Measurements from ENCODE around the gene ARL2BP. TPM values are rescaled to one million over a fixed set of nuclear protein-coding genes. Genes with fewer than 3 reads are reported as not detected.

Gene ARL2BP
- total RNA-seq, 2 donors from 2014 or later: 27.9 to 30.3 TPM

DNA sequence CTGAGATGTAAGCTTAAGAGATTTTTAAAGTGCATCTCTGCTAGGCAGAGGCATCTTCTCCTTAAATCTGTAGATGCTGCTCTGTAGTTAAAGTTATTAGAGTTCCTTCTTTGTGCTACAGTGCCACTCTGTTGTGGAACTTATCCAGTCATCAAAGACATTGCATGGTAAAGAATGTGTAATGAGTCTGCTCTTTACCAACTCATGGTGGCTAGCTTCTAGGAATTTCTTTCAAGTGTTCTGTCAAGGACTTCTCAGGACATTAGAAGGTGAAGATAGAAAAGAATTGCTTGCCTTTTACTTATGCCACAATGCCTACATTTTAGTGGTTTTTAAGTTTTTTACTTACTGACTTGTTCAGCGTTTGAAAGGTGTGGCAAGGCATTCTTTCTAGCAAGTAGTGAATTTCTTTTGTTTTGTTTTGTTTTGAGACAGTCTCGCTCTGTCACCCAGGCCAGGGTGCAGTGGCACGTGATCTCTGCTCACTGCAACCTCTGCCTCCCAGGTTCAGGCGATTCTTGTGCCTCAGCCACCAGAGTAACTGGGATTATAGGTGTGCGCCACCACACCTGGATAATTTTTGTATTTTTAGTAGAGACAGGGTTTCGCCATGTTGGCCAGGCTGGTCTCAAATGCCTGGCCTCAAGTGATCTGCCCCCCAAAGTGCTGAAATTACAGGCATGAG is 20.3 kb upstream of the ARL2BP start:
- Mint-ChIP-seq H3K27ac (no peak overlapping the region), H3K4me3 (no peak overlapping the region), H3K36me3 (ENCODE audit: insufficient read depth in 2 of 2) (peaks cover 0 to 25% of the 10 kb centered on the region in 2 donors), H3K27me3 (ENCODE audit: low read depth) (no peaks in the 10 kb centered on the region), H3K4me1 (ENCODE audit: low read depth) (no peaks in the 10 kb centered on the region), H3K9me3 (no peaks in the 10 kb centered on the region)
- no peak for ATAC-seq (replicated peaks in 1 of 2)
- no peak for DNase-seq

DNA sequence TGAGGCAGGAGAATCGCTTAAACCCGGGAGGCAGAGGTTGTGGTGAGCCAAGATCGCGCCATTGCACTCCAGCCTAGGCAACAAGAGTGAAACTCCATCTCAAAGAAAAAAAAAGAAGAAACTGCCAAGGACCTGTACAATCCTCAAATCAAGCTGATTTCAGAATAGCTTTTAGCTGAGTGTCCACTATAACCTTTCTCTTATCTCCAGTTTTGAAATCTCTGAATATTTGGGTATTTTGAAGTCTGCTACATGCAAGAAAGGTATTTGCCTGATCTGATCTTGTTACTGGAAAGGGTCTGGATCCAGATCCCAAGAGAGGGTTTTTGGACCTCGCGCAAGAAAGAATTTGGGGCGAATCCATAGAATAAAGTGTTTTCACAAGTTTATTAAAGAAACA is 19.1 kb upstream of the ARL2BP start:
- Mint-ChIP-seq H3K36me3 (ENCODE audit: insufficient read depth in 2 of 2) (peaks cover 0 to 24% of the 10 kb centered on the region in 2 donors), H3K27me3 (ENCODE audit: low read depth) (no peaks in the 10 kb centered on the region), H3K4me1 (ENCODE audit: low read depth) (no peaks in the 10 kb centered on the region), H3K9me3 (no peaks in the 10 kb centered on the region), H3K27ac (no peak overlapping the region), H3K4me3 (no peak overlapping the region)
- DNase-seq (no peak), ATAC-seq (replicated peaks in 1 of 2) (no peak)

DNA sequence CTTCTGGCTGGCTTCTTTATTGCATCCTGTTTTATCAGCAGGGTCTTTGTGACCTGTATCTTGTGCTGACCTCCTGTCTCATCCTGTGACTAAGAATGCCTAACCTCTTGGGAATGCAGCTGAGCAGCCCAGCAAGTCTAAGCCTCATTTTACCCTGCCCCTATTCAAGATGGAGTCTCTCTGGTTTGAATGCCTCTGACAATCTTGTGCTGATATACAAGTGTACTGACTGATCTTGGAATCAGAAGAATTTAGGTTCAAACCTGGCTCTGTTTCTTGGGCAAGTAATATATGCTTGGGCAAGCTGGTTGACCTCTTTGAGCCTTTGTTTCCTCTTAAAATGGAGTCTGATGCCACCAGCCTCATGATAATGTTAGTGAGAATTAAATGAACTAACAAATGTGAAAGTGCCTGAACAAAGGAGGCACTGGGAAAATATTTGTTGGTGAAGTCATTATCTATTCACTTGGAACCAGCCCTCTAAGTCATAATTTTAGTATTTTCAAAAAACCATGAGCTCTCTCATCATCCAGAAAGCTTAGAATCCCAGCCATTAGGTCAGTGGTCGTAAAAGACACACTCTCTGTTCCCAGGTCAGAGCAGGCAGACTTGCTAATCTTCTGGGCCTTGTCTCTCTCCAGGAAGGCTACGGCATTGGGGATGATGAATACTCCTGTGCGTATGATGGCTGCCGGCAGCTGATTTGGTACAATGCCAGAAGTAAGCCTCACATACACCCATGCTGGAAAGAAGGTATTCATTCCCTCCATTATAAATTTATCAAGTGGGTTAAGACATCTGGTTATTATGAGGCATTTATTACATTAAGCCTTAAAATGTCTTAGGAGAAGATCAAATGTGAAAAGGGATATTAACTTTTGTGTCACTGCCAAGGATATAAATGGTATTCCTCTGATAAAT is 18.1 kb upstream of the ARL2BP start:
- ATAC-seq (replicated peaks in 1 of 2) (no peak), DNase-seq (no peak)
- Mint-ChIP-seq H3K36me3 (ENCODE audit: insufficient read depth in 2 of 2) (peaks cover 0 to 27% of the 10 kb centered on the region in 2 donors), H3K27ac (no peak overlapping the region), H3K4me1 (ENCODE audit: low read depth) (no peaks in the 10 kb centered on the region), H3K27me3 (ENCODE audit: low read depth) (no peaks in the 10 kb centered on the region), H3K4me3 (no peak overlapping the region), H3K9me3 (no peaks in the 10 kb centered on the region)

DNA sequence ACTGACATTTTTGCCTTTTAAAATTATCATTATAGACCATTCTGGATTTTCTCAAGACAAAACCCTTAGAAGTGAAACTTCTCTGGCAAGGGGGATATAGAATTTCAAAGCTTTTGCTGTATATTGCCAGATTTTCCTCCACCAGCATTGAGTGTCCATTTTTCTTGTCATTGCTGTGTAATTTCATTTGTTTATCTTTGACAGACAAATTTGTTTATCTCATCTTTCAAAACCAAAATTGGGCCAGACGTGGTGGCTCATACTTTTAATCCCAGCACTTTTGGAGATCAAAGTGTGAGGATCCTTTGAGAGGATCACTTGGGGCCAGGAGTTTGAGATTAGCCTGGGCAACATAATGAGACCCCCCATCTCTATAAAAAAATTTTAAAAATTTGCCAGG is 16.0 kb upstream of the ARL2BP start:
- Mint-ChIP-seq H3K9me3 (no peaks in the 10 kb centered on the region), H3K4me3 (no peak overlapping the region), H3K4me1 (ENCODE audit: low read depth) (no peaks in the 10 kb centered on the region), H3K36me3 (ENCODE audit: insufficient read depth in 2 of 2) (peaks cover 4 to 28% of the 10 kb centered on the region in 2 donors), H3K27me3 (ENCODE audit: low read depth) (no peaks in the 10 kb centered on the region), H3K27ac (no peak overlapping the region)
- DNase-seq (no peak), ATAC-seq (replicated peaks in 1 of 2) (no peak)

DNA sequence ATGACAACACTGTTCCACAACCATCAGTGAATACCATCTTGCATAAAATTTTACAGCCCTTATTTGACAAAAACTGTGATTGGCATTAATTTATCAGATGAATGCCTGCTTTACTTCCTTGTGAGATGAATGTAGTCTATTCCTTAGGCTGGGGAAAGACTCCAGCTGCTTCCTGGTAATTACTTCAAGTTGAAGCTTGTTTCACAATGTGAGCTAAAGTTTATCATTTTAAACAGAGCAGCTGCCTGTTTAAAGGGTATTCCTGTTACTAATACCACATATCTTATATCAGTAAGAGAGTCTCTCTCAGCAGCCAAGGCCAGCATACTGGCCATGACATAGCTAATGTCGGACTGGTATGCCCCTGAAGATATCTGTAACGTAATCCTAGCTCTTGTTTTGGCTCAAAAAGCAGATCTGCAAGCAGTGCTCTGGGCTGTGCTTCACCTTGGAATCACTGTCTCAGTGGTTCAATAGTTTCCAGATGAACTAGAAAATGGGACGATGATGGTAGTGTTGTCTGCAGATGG is 13.2 kb upstream of the ARL2BP start:
- Mint-ChIP-seq H3K9me3 (no peaks in the 10 kb centered on the region), H3K36me3 (ENCODE audit: insufficient read depth in 2 of 2) (peaks cover 6 to 33% of the 10 kb centered on the region in 2 donors), H3K4me1 (ENCODE audit: low read depth) (peaks cover 12% of the 10 kb centered on the region), H3K27ac (no peak overlapping the region), H3K27me3 (ENCODE audit: low read depth) (no peaks in the 10 kb centered on the region), H3K4me3 (no peak overlapping the region)
- no peak for ATAC-seq (replicated peaks in 1 of 2)
- no peak for DNase-seq

DNA sequence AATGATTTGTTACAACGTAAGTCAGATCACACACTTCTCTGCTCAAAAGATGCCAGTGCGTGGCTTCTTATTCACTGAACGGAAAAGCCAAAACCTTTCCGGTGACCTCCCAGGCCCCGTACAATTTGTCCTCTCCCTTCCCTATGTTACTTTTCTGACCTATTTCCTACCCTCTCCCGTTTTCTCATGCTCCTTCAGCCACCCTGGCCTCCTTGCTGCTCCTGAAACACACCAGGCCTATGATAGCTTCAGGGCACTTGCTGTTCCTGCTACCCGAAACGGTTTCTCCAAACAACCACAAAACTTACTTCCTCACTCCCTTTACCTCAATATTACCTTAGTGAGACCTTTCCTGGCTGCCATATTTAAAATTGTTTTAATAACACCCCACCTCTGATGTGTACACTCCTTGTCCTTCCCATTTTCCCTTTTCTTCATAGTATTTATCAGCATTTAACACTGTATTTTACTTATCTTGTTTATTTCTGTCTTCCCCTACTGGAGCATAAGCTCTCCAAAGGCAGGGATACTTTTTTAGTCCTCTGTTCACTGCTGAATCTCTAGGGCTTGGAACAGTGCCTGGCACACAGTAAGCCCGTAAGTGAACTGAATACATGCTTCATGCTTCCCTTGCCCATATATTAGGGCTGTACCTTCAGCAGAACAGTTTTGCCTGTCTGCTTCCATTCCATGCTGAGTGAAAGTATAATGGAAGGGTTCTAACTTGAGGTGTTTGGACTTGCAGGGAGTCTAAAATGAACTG is 10.9 kb upstream of the ARL2BP start:
- no peaks in the 10 kb centered on the region for H3K9me3 Mint-ChIP-seq
- H3K27ac Mint-ChIP-seq: peak overlapping the region; percentile 75
- H3K36me3 Mint-ChIP-seq (ENCODE audit: insufficient read depth in 2 of 2): peaks cover 6 to 31% of the 10 kb centered on the region in 2 donors
- no peak overlapping the region for H3K4me3 Mint-ChIP-seq
- H3K27me3 Mint-ChIP-seq (ENCODE audit: low read depth): no peaks in the 10 kb centered on the region
- DNase-seq (no peak), ATAC-seq (replicated peaks in 1 of 2) (no peak)
- H3K4me1 Mint-ChIP-seq (ENCODE audit: low read depth): peaks cover 17% of the 10 kb centered on the region

DNA sequence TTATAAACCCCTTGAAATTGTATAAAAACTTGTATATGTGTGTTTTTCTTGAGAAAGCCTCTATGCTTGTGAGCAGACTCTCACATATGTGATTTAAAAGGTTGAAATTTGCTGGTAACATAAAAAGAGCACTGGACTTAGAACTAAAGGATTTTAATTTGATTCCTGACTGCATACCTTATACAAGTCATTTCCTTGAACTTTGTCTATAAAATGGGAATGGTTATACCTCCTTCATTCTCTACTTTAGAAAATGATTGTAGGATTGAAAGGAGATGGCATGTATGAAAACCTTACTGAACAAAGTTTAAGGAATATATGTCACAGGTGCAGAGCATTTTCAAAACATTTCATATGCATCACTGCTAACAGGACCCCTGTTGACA is 10.4 kb upstream of the ARL2BP start:
- DNase-seq (no peak), ATAC-seq (replicated peaks in 1 of 2) (no peak)
- Mint-ChIP-seq H3K9me3 (no peaks in the 10 kb centered on the region), H3K27ac (peak overlapping the region; percentile 87), H3K4me1 (ENCODE audit: low read depth) (peaks cover 21% of the 10 kb centered on the region), H3K36me3 (ENCODE audit: insufficient read depth in 2 of 2) (peaks cover 6 to 31% of the 10 kb centered on the region in 2 donors), H3K27me3 (ENCODE audit: low read depth) (no peaks in the 10 kb centered on the region), H3K4me3 (no peak overlapping the region)

DNA sequence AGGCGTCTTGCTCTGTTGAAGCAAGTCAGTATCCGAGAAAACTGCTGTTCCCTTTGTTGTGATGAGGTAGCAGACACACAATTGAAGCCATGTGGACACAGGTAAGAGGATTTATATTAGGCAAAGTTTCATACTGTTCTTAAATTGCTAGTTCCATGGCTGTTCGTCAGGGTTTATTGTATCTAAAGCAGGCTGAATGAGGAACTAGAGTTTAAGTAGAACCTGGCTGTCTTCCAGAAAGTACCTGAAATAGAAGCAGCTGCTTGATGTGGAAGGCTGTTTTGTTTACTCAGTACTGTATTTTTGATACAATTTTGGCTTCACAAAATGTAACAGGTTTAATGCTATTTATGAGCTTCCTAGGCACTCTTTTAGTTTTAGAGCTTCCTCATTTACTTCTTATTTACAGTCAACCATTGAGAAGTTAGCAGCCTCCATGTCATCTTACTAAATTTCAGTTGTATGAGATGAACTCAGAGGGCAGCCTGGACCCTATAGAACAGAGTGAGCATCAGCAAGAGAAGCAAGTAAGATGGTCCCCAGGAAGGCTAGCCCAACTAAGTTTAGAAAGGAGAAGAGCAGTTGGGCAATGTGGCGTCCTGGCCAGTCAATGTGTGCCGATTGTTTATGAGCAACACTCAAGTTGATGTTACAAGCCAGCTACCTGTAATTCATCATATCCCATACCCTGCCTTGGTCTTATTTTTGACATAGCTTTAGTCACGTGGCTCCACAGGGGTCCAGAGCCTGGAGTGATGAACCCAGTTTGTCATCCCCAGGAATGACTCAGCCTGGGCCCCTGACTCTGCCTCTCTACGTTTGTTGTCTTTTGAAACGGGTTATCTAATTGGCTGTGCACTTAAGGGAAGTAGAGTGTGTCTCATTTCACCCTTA is 9.7 kb upstream of the ARL2BP start:
- ATAC-seq (replicated peaks in 1 of 2) (peak; percentile 96), DNase-seq (peak; percentile 66 to 71)
- H3K4me1 Mint-ChIP-seq (ENCODE audit: low read depth): peaks cover 21% of the 10 kb centered on the region
- no peaks in the 10 kb centered on the region for H3K27me3 Mint-ChIP-seq (ENCODE audit: low read depth)
- peaks cover 6 to 29% of the 10 kb centered on the region in 2 donors for H3K36me3 Mint-ChIP-seq (ENCODE audit: insufficient read depth in 2 of 2)
- peak overlapping the region in 1 of 2 donors; percentile 84 for H3K4me3 Mint-ChIP-seq
- peak overlapping the region; percentile 97 for H3K27ac Mint-ChIP-seq
- H3K9me3 Mint-ChIP-seq: no peaks in the 10 kb centered on the region

DNA sequence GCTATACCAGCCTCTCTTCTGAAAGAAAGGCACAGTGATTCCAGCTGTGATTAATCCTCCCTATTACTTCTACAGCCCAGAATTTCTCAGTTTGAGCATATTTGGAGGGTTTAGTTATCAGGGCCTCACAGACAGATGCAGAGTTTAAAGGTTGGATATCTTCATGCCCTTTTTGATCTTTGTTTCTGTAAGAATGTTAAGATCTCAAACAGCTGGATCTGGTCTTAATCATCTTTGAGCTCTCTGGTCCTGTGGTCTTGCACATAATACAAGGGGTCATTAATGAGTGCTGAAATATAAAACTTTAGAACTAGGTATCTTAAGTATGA is 9.1 kb upstream of the ARL2BP start:
- no peaks in the 10 kb centered on the region for H3K9me3 Mint-ChIP-seq
- H3K27ac Mint-ChIP-seq: peak overlapping the region; percentile 97
- ATAC-seq (replicated peaks in 1 of 2) (no peak), DNase-seq (no peak)
- peaks cover 21% of the 10 kb centered on the region for H3K4me1 Mint-ChIP-seq (ENCODE audit: low read depth)
- H3K36me3 Mint-ChIP-seq (ENCODE audit: insufficient read depth in 2 of 2): peaks cover 6 to 27% of the 10 kb centered on the region in 2 donors
- peak overlapping the region; percentile 45 to 84 for H3K4me3 Mint-ChIP-seq
- H3K27me3 Mint-ChIP-seq (ENCODE audit: low read depth): no peaks in the 10 kb centered on the region

DNA sequence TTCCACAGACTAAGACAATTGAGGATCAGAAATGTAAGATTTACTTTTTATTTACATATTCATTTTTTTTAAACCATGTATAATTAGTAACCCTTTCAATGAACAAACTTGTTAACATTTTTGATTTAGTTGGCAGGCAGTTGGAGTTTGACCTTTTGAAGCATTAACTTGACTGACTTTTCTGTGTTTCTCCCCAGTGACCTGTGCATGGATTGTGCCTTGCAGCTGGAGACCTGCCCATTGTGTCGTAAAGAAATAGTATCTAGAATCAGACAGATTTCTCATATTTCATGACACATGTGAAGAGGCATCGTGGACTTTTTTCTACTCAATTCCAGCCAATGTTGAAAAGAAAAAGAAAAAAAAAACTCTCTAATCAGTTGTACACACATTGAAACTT is 6.4 kb upstream of the ARL2BP start:
- Mint-ChIP-seq H3K4me1 (ENCODE audit: low read depth) (peaks cover 21% of the 10 kb centered on the region), H3K4me3 (no peak overlapping the region), H3K9me3 (no peaks in the 10 kb centered on the region), H3K27me3 (ENCODE audit: low read depth) (no peaks in the 10 kb centered on the region), H3K36me3 (ENCODE audit: insufficient read depth in 2 of 2) (peaks cover 5 to 18% of the 10 kb centered on the region in 2 donors), H3K27ac (peak overlapping the region; percentile 43)
- ATAC-seq (replicated peaks in 1 of 2): no peak
- DNase-seq: no peak

DNA sequence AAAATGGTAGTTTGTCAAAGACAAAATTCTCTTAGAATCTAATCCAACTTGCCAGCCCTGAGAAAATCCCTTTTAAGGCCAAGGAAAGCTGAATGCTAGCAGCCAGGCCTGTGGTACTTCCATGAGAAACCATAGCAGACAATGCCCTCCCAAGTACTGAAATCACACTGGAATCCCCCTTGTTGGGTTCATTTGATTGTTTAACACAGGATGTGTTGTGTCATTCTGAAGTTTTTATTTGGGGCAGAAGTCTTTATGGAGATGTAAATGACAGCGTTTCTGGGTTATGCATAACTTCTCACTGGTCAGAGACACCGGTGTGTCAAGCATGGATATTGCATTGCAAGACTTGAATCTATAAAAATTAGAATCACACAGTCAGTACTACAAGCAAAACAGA is 6.0 kb upstream of the ARL2BP start:
- Mint-ChIP-seq H3K36me3 (ENCODE audit: insufficient read depth in 2 of 2) (peaks cover 2 to 15% of the 10 kb centered on the region in 2 donors), H3K27ac (peak overlapping the region; percentile 43)

DNA sequence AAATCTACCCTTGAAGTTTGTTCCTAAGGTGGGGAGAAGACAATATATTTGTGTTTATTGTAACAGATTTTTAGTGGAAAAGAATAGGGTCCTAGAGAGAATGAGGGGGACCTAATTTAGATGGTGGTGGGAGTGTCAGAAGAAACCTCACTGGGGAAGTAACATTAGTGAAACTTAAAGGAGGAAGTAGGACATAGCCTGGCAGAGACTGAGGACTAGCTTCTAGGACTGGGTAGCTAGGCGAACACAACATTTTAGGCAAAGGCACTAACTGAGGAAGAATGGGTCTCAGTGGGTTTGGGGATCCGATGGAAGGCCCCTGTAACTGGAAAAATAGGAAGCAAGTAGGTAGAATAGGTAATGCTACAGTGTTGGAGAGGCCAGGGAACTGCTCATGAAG is 4.2 kb upstream of the ARL2BP start:
- no peak overlapping the region for H3K4me3 Mint-ChIP-seq
- H3K27ac Mint-ChIP-seq: no peak overlapping the region
- peaks cover 1 to 12% of the 10 kb centered on the region in 2 donors for H3K36me3 Mint-ChIP-seq (ENCODE audit: insufficient read depth in 2 of 2)
- no peaks in the 10 kb centered on the region for H3K9me3 Mint-ChIP-seq
- no peaks in the 10 kb centered on the region for H3K27me3 Mint-ChIP-seq (ENCODE audit: low read depth)
- no peak for ATAC-seq (replicated peaks in 1 of 2)
- peaks cover 28% of the 10 kb centered on the region for H3K4me1 Mint-ChIP-seq (ENCODE audit: low read depth)
- DNase-seq: no peak

More for the DNA sequence above, 6.0 kb upstream of the ARL2BP start:
- peak in 1 of 2 donors; percentile 41 for ATAC-seq (replicated peaks in 1 of 2)
- no peaks in the 10 kb centered on the region for H3K27me3 Mint-ChIP-seq (ENCODE audit: low read depth)
- DNase-seq: no peak
- peak overlapping the region in 1 of 2 donors; percentile 34 for H3K4me3 Mint-ChIP-seq
- H3K9me3 Mint-ChIP-seq: no peaks in the 10 kb centered on the region
- peaks cover 24% of the 10 kb centered on the region for H3K4me1 Mint-ChIP-seq (ENCODE audit: low read depth)

All from activated T-cell treated with anti-CD3 and anti-CD28 coated beads, Interleukin-2, amount 50 U/mL, for 72 hours (primary cell).